ENCODE data around the gene CHCHD5. TPM values are rescaled to one million over a fixed set of nuclear protein-coding genes. Genes with fewer than 3 reads are reported as not detected.

CHCHD5 gene
- total and polyA plus RNA-seq, 4 donors = 5.0 to 59.9 (median 21.2) TPM

GRCh38 chr2:112585873-112586464, 1.6 kb downstream of the CHCHD5 start (continued):
- TF ChIP-seq TAF1 (conservative IDR thresholded peaks at IDR 0.05) = no peak

DNA sequence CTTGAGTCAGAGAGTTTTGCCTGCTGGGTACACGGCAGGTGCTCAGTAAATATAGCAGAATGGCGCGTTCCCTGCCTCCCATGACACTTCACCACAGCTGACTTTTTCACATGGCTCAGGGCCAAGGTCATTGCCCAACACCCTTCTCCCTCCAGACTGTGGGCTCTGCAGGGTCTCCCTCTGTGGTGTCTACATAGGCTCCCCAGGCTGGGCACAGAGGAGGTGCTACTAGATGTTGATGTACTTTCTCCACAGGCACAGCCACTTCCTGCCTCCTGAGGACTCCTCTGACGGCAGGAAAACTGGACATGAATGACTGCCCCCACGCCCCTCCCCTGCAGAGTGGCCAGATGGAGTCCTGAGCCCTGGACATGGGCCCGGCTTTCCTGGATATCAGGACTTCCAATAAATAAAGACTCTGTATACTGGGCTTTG, 4.2 kb downstream of the CHCHD5 start:
- peaks cover 0 to 5% (median 0%) of the 10 kb centered on the region in 4 donors for H3K36me3 ChIP-seq (ENCODE audit: control insufficient read depth in 4 of 4, insufficient read depth in 3 of 4, low read depth in 1 of 4, low read length in 3 of 4)
- whole genome bisulfite sequencing = 37% methylated on average over 6 of the region's 6 CpGs
- no peak overlapping the region for H3K4me3 ChIP-seq (ENCODE audit: low read depth in 1 of 3, low read length in 3 of 3)
- TF ChIP-seq GABPA (IDR thresholded peaks at IDR 0.05 in 1 of 2, conservative IDR thresholded peaks at IDR 0.05 in 1 of 2) (no peak), YY1 (IDR thresholded peaks at IDR 0.05) (peak; percentile 52), FOXA2 (IDR thresholded peaks at IDR 0.05) (no peak), RXRA (IDR thresholded peaks at IDR 0.05) (peak in 1 of 2 donors; percentile 13)
- no peaks in the 10 kb centered on the region for H3K9me3 ChIP-seq (ENCODE audit: control insufficient read depth in 4 of 4, low read length in 3 of 4)
- DNase-seq (ENCODE audit: low spot score) = no peak
- H3K4me1 ChIP-seq (ENCODE audit: control insufficient read depth in 4 of 4, insufficient read depth in 4 of 4, low read length in 3 of 4) = peaks cover 2 to 19% (median 10%) of the 10 kb centered on the region in 4 donors
- no peaks in the 10 kb centered on the region for H3K27me3 ChIP-seq (ENCODE audit: control insufficient read depth in 4 of 4, insufficient read depth in 4 of 4, low read length in 3 of 4)
- no peak overlapping the region for H3K9ac ChIP-seq (ENCODE audit: low read depth in 1 of 2, low read length in 2 of 2)
- H3K27ac ChIP-seq (ENCODE audit: low read depth in 1 of 2, low read length in 2 of 2) = no peak overlapping the region

DNA sequence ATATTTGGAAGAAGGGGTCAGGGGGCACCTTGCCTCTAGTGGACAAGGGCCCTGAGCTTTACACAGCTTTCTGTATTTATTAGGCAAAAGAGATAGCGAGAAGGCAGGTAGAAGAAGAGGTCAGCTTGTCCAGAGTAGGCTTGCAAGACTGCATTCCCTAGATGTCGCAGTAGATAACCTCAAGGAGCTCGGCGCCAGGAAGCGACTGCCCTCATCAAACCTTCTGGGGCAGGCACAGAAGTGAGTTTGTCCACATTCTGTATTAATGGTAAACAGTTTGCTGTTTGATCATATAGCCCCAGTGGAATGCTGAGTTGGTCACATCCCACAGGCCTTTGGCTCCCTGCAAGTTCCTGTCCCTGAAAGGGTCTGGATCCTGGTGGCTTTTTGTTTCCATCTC, 7.0 kb downstream of the CHCHD5 start:
- Histone ChIP-seq H3K9me3 (ENCODE audit: control insufficient read depth in 4 of 4, low read length in 3 of 4) (no peaks in the 10 kb centered on the region), H3K27me3 (ENCODE audit: control insufficient read depth in 4 of 4, insufficient read depth in 4 of 4, low read length in 3 of 4) (no peaks in the 10 kb centered on the region), H3K36me3 (ENCODE audit: control insufficient read depth in 4 of 4, insufficient read depth in 3 of 4, low read depth in 1 of 4, low read length in 3 of 4) (peaks cover 0 to 5% (median 0%) of the 10 kb centered on the region in 4 donors), H3K9ac (ENCODE audit: low read depth in 1 of 2, low read length in 2 of 2) (no peak overlapping the region), H3K4me3 (ENCODE audit: low read depth in 1 of 3, low read length in 3 of 3) (no peak overlapping the region), H3K27ac (ENCODE audit: low read depth in 1 of 2, low read length in 2 of 2) (no peak overlapping the region), H3K4me1 (ENCODE audit: control insufficient read depth in 4 of 4, insufficient read depth in 4 of 4, low read length in 3 of 4) (peaks cover 0 to 6% (median 4%) of the 10 kb centered on the region in 4 donors)
- WGBS = 95% methylated on average over 5 of the region's 5 CpGs
- DNase-seq (ENCODE audit: low spot score) = no peak
- TF ChIP-seq JUND (IDR thresholded peaks at IDR 0.05) (no peak), SP1 (IDR thresholded peaks at IDR 0.05) (no peak), GABPA (IDR thresholded peaks at IDR 0.05 in 1 of 2, conservative IDR thresholded peaks at IDR 0.05 in 1 of 2) (no peak), FOXA1 (IDR thresholded peaks at IDR 0.05) (no peak), HNF4G (IDR thresholded peaks at IDR 0.05) (no peak), FOXA2 (IDR thresholded peaks at IDR 0.05) (no peak), HNF4A (conservative IDR thresholded peaks at IDR 0.05) (no peak), TAF1 (conservative IDR thresholded peaks at IDR 0.05) (no peak)
- TF ChIP-seq, protein P1, sequence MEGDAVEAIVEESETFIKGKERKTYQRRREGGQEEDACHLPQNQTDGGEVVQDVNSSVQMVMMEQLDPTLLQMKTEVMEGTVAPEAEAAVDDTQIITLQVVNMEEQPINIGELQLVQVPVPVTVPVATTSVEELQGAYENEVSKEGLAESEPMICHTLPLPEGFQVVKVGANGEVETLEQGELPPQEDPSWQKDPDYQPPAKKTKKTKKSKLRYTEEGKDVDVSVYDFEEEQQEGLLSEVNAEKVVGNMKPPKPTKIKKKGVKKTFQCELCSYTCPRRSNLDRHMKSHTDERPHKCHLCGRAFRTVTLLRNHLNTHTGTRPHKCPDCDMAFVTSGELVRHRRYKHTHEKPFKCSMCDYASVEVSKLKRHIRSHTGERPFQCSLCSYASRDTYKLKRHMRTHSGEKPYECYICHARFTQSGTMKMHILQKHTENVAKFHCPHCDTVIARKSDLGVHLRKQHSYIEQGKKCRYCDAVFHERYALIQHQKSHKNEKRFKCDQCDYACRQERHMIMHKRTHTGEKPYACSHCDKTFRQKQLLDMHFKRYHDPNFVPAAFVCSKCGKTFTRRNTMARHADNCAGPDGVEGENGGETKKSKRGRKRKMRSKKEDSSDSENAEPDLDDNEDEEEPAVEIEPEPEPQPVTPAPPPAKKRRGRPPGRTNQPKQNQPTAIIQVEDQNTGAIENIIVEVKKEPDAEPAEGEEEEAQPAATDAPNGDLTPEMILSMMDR (IDR thresholded peaks at IDR 0.05; ENCODE audit: low read depth, low read length, missing input control) = no peak
- TF ChIP-seq, protein P2, sequence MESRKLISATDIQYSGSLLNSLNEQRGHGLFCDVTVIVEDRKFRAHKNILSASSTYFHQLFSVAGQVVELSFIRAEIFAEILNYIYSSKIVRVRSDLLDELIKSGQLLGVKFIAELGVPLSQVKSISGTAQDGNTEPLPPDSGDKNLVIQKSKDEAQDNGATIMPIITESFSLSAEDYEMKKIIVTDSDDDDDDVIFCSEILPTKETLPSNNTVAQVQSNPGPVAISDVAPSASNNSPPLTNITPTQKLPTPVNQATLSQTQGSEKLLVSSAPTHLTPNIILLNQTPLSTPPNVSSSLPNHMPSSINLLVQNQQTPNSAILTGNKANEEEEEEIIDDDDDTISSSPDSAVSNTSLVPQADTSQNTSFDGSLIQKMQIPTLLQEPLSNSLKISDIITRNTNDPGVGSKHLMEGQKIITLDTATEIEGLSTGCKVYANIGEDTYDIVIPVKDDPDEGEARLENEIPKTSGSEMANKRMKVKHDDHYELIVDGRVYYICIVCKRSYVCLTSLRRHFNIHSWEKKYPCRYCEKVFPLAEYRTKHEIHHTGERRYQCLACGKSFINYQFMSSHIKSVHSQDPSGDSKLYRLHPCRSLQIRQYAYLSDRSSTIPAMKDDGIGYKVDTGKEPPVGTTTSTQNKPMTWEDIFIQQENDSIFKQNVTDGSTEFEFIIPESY (IDR thresholded peaks at IDR 0.05) = no peak

DNA sequence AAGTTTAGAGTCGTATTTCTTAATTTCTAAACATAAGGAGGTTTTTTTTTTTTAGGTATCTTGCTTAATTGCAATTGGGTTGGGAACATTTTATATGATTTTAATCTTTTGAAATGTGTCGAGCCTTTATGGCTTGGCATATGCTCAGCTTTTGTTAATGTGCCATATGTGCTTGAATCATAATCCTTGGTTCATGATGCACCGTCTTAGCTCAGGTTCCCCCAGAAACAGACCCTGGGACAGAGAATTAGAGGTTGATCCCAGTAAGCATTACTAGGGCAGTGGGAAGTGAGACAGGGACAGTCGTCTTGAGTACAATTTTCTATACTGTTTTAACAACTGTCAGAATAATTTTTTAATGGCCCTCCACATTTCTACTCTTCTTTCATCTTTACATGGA, 9.3 kb downstream of the CHCHD5 start:
- Histone ChIP-seq H3K4me3 (ENCODE audit: low read depth in 1 of 3, low read length in 3 of 3) (no peak overlapping the region), H3K4me1 (ENCODE audit: control insufficient read depth in 4 of 4, insufficient read depth in 4 of 4, low read length in 3 of 4) (peaks cover 0 to 2% (median 0%) of the 10 kb centered on the region in 4 donors), H3K36me3 (ENCODE audit: control insufficient read depth in 4 of 4, insufficient read depth in 3 of 4, low read depth in 1 of 4, low read length in 3 of 4) (peaks cover 0 to 2% (median 0%) of the 10 kb centered on the region in 4 donors), H3K27me3 (ENCODE audit: control insufficient read depth in 4 of 4, insufficient read depth in 4 of 4, low read length in 3 of 4) (no peaks in the 10 kb centered on the region), H3K9ac (ENCODE audit: low read depth in 1 of 2, low read length in 2 of 2) (no peak overlapping the region), H3K27ac (ENCODE audit: low read depth in 1 of 2, low read length in 2 of 2) (no peak overlapping the region), H3K9me3 (ENCODE audit: control insufficient read depth in 4 of 4, low read length in 3 of 4) (no peaks in the 10 kb centered on the region)
- no peak for DNase-seq (ENCODE audit: low spot score)
- WGBS = 89% methylated on average over 4 of the region's 4 CpGs
- TF ChIP-seq, protein P1 (IDR thresholded peaks at IDR 0.05; ENCODE audit: low read depth, low read length, missing input control) = no peak
- TF ChIP-seq FOXA1 (IDR thresholded peaks at IDR 0.05) = no peak
- TF ChIP-seq JUND (IDR thresholded peaks at IDR 0.05) = no peak
- TF ChIP-seq HNF4G (IDR thresholded peaks at IDR 0.05) = no peak
- TF ChIP-seq YY1 (IDR thresholded peaks at IDR 0.05) = no peak
- no peak for TF ChIP-seq RAD21 (IDR thresholded peaks at IDR 0.05)
- TF ChIP-seq, protein P3, sequence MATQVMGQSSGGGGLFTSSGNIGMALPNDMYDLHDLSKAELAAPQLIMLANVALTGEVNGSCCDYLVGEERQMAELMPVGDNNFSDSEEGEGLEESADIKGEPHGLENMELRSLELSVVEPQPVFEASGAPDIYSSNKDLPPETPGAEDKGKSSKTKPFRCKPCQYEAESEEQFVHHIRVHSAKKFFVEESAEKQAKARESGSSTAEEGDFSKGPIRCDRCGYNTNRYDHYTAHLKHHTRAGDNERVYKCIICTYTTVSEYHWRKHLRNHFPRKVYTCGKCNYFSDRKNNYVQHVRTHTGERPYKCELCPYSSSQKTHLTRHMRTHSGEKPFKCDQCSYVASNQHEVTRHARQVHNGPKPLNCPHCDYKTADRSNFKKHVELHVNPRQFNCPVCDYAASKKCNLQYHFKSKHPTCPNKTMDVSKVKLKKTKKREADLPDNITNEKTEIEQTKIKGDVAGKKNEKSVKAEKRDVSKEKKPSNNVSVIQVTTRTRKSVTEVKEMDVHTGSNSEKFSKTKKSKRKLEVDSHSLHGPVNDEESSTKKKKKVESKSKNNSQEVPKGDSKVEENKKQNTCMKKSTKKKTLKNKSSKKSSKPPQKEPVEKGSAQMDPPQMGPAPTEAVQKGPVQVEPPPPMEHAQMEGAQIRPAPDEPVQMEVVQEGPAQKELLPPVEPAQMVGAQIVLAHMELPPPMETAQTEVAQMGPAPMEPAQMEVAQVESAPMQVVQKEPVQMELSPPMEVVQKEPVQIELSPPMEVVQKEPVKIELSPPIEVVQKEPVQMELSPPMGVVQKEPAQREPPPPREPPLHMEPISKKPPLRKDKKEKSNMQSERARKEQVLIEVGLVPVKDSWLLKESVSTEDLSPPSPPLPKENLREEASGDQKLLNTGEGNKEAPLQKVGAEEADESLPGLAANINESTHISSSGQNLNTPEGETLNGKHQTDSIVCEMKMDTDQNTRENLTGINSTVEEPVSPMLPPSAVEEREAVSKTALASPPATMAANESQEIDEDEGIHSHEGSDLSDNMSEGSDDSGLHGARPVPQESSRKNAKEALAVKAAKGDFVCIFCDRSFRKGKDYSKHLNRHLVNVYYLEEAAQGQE (IDR thresholded peaks at IDR 0.05) = no peak
- no peak for TF ChIP-seq EGR1 (IDR thresholded peaks at IDR 0.05; ENCODE audit: low read depth in 2 of 2)
